Measurements from ENCODE around the gene KLHL11.
"Not testable (repeated sequence)": the region's sequence is repeated elsewhere in the genome, so short reads cannot be mapped to it uniquely, and the experiment has no call there.

The KLHL11 gene

DNA sequence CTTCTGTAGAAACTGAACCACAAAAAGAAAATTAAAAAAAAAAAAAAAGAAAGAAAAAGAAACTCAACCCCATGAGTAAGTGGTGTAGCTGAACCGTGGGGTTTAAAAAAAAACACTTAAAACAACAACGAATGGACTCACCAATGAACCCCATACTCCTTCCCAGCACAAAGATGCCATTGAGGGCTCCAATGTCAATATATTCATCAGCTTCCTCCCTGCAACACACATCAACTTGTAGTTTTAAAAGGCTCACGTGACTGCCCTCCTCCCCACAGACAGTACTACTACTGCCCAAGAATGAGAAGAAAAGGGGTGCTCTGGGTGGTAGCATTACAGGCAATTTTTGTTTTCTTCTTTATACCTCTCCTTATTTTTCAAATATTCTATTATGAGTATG is 3.3 kb upstream of the KLHL11 start:
- DNase-seq (ENCODE audit: extremely low spot score) = no peak
- TF ChIP-seq, protein P1, sequence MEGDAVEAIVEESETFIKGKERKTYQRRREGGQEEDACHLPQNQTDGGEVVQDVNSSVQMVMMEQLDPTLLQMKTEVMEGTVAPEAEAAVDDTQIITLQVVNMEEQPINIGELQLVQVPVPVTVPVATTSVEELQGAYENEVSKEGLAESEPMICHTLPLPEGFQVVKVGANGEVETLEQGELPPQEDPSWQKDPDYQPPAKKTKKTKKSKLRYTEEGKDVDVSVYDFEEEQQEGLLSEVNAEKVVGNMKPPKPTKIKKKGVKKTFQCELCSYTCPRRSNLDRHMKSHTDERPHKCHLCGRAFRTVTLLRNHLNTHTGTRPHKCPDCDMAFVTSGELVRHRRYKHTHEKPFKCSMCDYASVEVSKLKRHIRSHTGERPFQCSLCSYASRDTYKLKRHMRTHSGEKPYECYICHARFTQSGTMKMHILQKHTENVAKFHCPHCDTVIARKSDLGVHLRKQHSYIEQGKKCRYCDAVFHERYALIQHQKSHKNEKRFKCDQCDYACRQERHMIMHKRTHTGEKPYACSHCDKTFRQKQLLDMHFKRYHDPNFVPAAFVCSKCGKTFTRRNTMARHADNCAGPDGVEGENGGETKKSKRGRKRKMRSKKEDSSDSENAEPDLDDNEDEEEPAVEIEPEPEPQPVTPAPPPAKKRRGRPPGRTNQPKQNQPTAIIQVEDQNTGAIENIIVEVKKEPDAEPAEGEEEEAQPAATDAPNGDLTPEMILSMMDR (IDR thresholded peaks at IDR 0.05; ENCODE audit: control extremely low read depth, extremely low read depth, low read depth, missing control alignments) = no peak
- ChIA-PET POLR2A (no interaction called here), CTCF (no interaction called here)

DNA sequence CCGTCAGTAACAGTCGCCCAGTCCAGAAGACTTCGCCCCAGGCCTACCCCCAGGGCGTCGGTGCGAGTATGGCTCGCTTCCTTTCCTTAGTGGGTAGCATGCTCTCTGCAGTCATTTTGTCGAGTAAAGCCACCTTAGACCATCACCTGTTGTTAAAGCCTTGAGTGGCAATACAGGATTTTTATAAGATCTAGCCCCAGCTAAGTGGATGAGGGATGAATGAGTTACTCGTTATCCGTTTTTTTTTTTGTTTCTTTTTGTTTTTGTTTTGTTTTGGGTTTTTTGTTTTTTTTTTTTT is 322 bp upstream of the KLHL11 start:
- ChIA-PET CTCF (interaction anchor here (0.6 to 2.5 kb wide), 6 partner anchors 8 to 170 kb away, joined by 3 to 7 read pairs (median 4); partner anchors contain the start of gene P3H4), POLR2A (interaction anchor here (0.6 to 1.2 kb wide), 4 partner anchors 13 to 574 kb away, joined by 3 to 7 read pairs (median 4); partner anchors contain the start of gene ODAD4)

DNA sequence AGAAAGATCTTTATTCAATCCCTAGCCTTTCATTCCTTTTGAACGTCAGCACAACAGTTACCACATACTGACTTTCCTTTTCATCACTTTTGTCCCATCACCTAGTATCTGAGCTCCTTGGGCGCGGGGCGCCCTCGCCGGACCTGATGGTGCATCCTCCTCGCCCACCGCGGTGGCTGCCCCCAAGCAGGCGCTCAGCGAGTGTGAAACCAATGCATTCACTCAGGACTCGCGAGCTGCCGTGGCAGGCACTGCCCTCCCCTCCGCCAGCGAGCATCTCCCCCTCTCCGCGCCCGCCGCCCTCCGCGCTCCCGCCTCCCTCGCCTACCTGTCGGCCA is 756 bp downstream of the KLHL11 start:
- POLR2A ChIA-PET = interaction anchor here (0.7 to 1.2 kb wide), 3 partner anchors 66 to 671 kb away, joined by 3 to 7 read pairs (median 3); partner anchors contain the start of genes NAGLU and ODAD4
- TF ChIP-seq, protein P1 (IDR thresholded peaks at IDR 0.05; ENCODE audit: control extremely low read depth, extremely low read depth, low read depth, missing control alignments) = no peak
- CTCF ChIA-PET = interaction anchor here (0.6 to 2.5 kb wide), 5 partner anchors 11 to 127 kb away, joined by 3 to 7 read pairs (median 4); partner anchors contain the start of gene P3H4
- DNase-seq (ENCODE audit: extremely low spot score) = no peak

More for the DNA sequence above, 322 bp upstream of the KLHL11 start:
- TF ChIP-seq, protein P1 (IDR thresholded peaks at IDR 0.05; ENCODE audit: control extremely low read depth, extremely low read depth, low read depth, missing control alignments) = no peak
- no peak for DNase-seq (ENCODE audit: extremely low spot score)

DNA sequence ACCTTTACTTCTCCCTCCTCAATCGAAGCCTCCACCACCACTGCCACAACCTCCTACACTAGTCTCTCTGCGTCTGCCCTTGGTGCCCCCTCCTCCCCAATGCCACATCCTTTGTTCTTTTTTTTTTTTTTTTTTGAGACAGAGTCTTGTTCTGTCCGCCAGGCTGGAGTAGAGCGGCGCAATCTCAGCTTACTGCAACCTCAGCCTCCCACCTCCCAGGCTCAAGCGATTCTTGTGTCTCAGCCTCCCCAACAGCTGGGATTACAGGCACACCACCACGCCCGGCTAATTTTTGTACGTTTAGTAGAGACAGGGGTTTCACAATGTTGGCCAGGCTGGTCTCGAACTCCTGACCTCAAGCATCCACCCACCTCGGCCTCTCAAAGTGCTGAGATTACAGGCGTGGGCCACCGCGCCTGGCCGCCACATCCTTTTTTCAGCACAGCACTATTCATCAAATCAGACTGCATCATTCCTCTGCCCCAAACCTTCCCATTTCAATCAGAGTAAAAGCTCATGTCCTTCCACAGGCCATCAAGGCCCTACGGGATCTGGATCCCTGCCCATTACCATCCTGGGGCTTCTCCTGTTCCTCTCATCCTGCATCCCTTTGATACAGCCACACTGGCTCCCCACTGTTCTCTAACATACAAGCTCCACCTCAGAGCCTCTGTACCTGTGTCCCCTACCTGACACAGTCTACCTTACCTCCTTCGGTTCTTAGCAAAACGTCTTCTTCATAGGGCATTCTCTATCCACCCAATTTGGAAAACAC is 2.0 kb downstream of the KLHL11 start:
- ChIA-PET POLR2A (interaction anchor here (0.5 kb wide), 1 partner anchor 122 kb away, joined by 3 read pairs; no protein-coding TSS in a partner anchor), CTCF (interaction anchor here (1.9 to 2.5 kb wide), 2 partner anchors 22 to 52 kb away, joined by 6 to 7 read pairs; partner anchors contain the start of gene P3H4)
- TF ChIP-seq, protein P1 (IDR thresholded peaks at IDR 0.05; ENCODE audit: control extremely low read depth, extremely low read depth, low read depth, missing control alignments) = no peak
- DNase-seq (ENCODE audit: extremely low spot score) = no peak

DNA sequence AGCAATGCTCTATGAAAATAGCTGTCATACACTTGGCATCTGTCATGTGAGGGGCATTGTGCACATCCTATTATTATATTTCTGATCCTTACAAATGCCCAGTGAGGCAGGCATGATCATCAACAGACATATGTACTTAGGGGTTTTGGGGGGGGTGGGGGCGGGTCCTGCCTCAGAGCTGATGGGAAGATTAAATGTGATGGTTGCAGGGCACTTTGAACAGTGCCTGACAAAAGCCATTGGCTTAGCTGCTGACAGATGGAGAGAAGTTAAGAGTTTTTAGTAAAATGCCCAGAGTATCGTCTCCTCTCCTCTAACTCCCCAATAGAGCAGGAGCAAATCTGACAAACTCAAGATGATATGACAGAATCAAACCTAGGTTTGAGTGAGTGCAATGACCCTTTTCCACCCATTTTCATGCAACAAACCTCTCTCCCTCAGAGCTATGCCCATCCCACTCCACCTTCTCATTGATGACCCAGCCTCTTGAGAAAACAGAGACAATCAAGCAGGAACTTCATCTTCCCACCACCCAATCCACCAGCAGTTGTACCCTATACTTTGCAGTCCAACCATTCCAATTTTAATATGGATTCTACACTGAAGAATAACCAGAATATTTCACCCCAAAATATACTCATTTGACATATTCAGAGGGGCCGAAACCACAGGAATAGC is 4.8 kb downstream of the KLHL11 start:
- DNase-seq (ENCODE audit: extremely low spot score) = no peak
- POLR2A ChIA-PET = no interaction called here
- TF ChIP-seq, protein P1 (IDR thresholded peaks at IDR 0.05; ENCODE audit: control extremely low read depth, extremely low read depth, low read depth, missing control alignments) = no peak
- CTCF ChIA-PET = interaction anchor here (1.1 to 1.8 kb wide), 4 partner anchors 10 to 70 kb away, joined by 3 to 4 read pairs (median 3); partner anchors contain the start of genes ODAD4 and P3H4

DNA sequence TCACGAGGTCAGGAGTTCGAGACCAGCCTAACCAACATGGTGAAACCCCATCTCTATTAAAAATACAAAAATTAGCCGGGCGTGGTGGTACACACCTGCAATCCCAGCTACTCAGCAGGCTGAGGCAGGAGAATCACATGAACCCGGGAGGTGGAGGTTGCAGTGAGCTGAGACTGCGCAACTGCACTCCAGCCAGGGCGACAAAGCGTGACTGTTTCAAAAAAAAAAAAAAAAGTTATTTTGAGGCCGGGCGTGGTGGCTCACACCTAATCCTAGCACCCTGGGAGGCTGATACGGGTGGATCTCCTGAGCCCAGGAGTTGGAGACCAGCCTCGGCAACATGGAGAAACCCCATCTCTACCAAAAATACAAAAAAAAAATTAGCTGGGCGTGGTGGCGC is 13.8 kb downstream of the KLHL11 start:
- ChIA-PET CTCF (interaction anchor here (2.1 kb wide), 1 partner anchor 9 kb away, joined by 4 read pairs; no protein-coding TSS in a partner anchor), POLR2A (interaction anchor here (1.0 kb wide), 1 partner anchor 162 kb away, joined by 3 read pairs; no protein-coding TSS in a partner anchor)
- DNase-seq (ENCODE audit: extremely low spot score) = not testable (repeated sequence)

All from GM10248 (cell line).